ENCODE results near the gene KBTBD7.

- TF ChIP-seq POLR2A (IDR thresholded peaks at IDR 0.05): no peak
- TF ChIP-seq CTCF (IDR thresholded peaks at IDR 0.05): no peak
Measured at GRCh38 chr13:41152005-41152404, 42.4 kb downstream of the KBTBD7 start.

Measured in tibial nerve (tissue), 3 donors.